ENCODE data around the gene JARID2.

Gene JARID2

DNA sequence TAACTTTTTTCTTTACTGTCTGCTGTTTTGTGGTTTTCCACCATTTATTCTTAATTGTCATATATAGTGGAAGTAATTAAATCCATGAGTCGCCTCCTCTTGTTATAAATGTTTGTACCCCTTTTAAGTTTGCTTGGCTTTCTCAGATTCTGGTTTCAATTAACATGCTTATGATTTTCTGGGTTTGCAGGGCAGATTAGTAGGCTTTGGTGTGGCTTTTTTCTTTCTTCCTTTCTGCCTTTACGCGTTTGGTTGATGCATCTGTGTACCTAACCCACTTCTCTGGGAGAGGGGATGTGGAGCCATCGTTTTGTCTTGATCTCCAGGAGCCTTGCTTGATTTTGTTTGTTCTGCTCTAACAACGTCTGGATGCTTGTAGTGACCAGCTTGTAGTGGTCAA is 100.4 kb downstream of the JARID2 start:
- TF ChIP-seq POLR2A (IDR thresholded peaks at IDR 0.05; ENCODE audit: low read depth, low read length) (no peak), POLR2AphosphoS5 (IDR thresholded peaks at IDR 0.05; ENCODE audit: low read depth, low read length) (no peak), SPI1 (IDR thresholded peaks at IDR 0.05; ENCODE audit: low read depth, low read length) (no peak), PAX5 (IDR thresholded peaks at IDR 0.05; ENCODE audit: insufficient read depth, low read length, severe bottlenecking) (no peak), TAF1 (IDR thresholded peaks at IDR 0.05; ENCODE audit: low read depth, low read length) (no peak), POU2F2 (IDR thresholded peaks at IDR 0.05; ENCODE audit: low read depth, low read length) (no peak)
- no peak for DNase-seq (ENCODE audit: insufficient read length, low spot score)
- no peak for FAIRE-seq

DNA sequence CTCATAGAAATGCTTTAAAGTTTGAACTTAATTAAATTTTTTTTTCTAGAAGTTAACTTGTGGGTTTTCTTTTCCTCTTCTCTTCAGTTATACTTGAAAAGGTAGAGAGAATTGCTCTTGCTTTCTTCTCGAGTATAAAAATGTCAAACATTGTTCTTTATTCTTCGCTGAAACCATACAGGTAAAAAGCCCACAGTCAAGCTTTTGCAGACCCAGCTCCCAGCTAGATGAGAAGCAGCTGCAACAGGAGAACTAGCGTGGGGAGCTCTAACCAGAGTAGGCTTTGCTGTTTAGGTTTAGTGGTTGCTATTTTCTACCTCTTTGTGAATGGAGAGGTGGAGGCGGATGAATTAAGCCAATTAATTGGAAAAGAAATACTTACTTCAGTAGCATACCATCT is 102.7 kb downstream of the JARID2 start:
- FAIRE-seq, result no peak

DNA sequence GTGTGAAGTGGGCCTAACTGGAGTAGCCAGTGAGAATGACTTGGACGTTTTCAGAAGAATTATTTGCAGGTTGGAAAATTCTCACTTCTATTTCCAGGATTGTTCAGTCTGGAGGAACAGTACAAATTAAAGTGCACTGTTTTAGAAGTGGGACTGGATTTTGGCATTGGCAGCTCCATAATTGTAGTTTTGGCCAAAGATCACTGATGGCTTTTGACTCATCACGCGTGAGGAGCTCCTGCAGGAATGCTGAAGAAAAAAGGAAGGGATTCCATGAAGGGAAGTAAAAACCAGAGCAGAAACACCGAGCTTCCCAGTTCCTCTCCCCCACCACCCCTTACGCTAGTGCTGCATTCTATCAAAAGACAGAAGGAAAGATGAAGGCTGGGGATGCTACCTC is 103.5 kb downstream of the JARID2 start:
- FAIRE-seq, result no peak
- no peak for TF ChIP-seq SPI1 (IDR thresholded peaks at IDR 0.05; ENCODE audit: low read depth, low read length)
- no peak for TF ChIP-seq POLR2A (IDR thresholded peaks at IDR 0.05; ENCODE audit: low read depth, low read length)
- no peak for TF ChIP-seq POLR2AphosphoS5 (IDR thresholded peaks at IDR 0.05; ENCODE audit: low read depth, low read length)
- TF ChIP-seq TAF1 (IDR thresholded peaks at IDR 0.05; ENCODE audit: low read depth, low read length), result no peak
- TF ChIP-seq POU2F2 (IDR thresholded peaks at IDR 0.05; ENCODE audit: low read depth, low read length), result no peak
- no peak for TF ChIP-seq PAX5 (IDR thresholded peaks at IDR 0.05; ENCODE audit: insufficient read depth, low read length, severe bottlenecking)

More for the DNA sequence above, 102.7 kb downstream of the JARID2 start:
- no peak for DNase-seq (ENCODE audit: insufficient read length, low spot score)
- no peak for TF ChIP-seq SPI1 (IDR thresholded peaks at IDR 0.05; ENCODE audit: low read depth, low read length)
- TF ChIP-seq POLR2A (IDR thresholded peaks at IDR 0.05; ENCODE audit: low read depth, low read length), result no peak
- TF ChIP-seq TAF1 (IDR thresholded peaks at IDR 0.05; ENCODE audit: low read depth, low read length), result no peak

DNA sequence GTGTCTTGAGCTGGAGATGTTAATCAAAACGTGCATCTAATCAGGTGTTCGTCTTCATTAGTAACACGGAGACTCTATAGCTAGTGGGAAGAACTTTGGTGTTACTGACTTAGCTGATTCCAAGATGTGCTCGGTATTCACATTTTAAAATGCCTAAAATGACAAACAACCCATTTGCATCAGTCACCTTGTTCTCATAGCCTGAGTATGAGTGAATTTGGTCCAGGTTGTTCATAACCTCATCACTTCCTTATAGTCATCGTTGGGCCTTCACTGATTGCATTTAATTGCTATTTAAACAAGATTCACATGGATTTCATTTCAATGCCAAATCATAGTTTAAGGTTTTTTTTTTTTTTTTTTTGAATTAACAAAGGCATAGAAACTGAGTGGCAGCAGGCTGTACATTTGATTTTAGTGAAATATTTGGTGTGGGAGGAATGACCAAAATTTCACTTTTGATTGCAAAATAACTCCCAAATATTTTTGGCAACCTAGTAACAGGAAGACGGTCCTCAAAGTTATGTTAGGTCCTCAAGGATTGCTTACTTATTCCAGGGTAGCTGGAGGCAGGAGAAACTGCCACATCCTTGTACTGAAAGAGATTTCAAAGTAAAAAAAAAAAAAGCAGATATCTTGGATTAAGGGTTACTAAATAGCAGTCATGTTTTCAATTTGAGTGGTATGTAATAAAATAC is 104.7 kb downstream of the JARID2 start:
- TF ChIP-seq POU2F2 (IDR thresholded peaks at IDR 0.05; ENCODE audit: low read depth, low read length) (no peak), SPI1 (IDR thresholded peaks at IDR 0.05; ENCODE audit: low read depth, low read length) (no peak), POLR2AphosphoS5 (IDR thresholded peaks at IDR 0.05; ENCODE audit: low read depth, low read length) (no peak), PAX5 (IDR thresholded peaks at IDR 0.05; ENCODE audit: insufficient read depth, low read length, severe bottlenecking) (no peak), TAF1 (IDR thresholded peaks at IDR 0.05; ENCODE audit: low read depth, low read length) (no peak), POLR2A (IDR thresholded peaks at IDR 0.05; ENCODE audit: low read depth, low read length) (no peak)
- FAIRE-seq, result peak; percentile 33
- no peak for DNase-seq (ENCODE audit: insufficient read length, low spot score)

More for the DNA sequence above, 103.5 kb downstream of the JARID2 start:
- DNase-seq (ENCODE audit: insufficient read length, low spot score), result no peak

DNA sequence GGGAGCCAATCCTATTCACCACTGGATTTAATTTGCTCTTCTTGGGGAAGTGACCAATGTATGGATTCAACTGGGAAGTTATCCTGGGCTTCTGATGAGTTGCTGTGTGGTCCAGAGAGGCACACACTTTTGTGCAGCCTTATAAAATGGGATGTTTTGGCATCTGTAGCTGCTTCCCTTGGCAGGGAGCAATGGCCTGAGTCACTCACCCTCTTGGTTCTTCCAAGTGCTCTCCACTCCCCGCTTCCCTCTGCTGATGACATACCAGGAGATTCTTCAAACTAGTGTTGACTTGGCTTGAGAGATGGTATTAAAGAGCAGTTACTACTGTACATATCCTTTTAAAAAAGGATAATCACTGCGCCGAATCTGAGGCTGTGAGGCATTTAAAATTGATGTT is 105.8 kb downstream of the JARID2 start:
- FAIRE-seq, result no peak
- DNase-seq (ENCODE audit: insufficient read length, low spot score), result no peak
- TF ChIP-seq POLR2A (IDR thresholded peaks at IDR 0.05; ENCODE audit: low read depth, low read length) (no peak), PAX5 (IDR thresholded peaks at IDR 0.05; ENCODE audit: insufficient read depth, low read length, severe bottlenecking) (no peak), POU2F2 (IDR thresholded peaks at IDR 0.05; ENCODE audit: low read depth, low read length) (no peak), SPI1 (IDR thresholded peaks at IDR 0.05; ENCODE audit: low read depth, low read length) (no peak), POLR2AphosphoS5 (IDR thresholded peaks at IDR 0.05; ENCODE audit: low read depth, low read length) (no peak), TAF1 (IDR thresholded peaks at IDR 0.05; ENCODE audit: low read depth, low read length) (no peak)

DNA sequence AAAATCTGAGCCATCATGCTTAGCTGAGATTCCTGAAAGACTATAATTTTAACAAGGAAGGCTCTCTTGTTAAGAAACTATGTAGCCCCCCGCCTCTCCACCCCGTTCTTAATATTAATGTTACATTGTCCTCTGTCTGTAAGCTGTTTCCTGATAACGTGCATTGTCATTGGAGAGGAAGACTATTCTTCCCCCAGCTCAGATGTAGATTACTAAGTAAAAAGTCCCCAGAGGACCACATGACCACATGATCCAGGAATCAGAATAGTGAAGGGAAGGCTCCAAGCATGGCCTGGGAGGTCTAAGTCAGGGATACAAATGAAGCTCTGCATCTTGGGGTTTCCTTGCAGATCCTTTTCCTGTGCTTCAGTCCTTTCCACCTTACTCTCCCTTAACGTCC is 106.4 kb downstream of the JARID2 start:
- DNase-seq (ENCODE audit: insufficient read length, low spot score) (no peak), FAIRE-seq (no peak)
- TF ChIP-seq TAF1 (IDR thresholded peaks at IDR 0.05; ENCODE audit: low read depth, low read length) (no peak), POLR2A (IDR thresholded peaks at IDR 0.05; ENCODE audit: low read depth, low read length) (no peak), PAX5 (IDR thresholded peaks at IDR 0.05; ENCODE audit: insufficient read depth, low read length, severe bottlenecking) (no peak), SPI1 (IDR thresholded peaks at IDR 0.05; ENCODE audit: low read depth, low read length) (no peak), POLR2AphosphoS5 (IDR thresholded peaks at IDR 0.05; ENCODE audit: low read depth, low read length) (no peak), POU2F2 (IDR thresholded peaks at IDR 0.05; ENCODE audit: low read depth, low read length) (no peak)

DNA sequence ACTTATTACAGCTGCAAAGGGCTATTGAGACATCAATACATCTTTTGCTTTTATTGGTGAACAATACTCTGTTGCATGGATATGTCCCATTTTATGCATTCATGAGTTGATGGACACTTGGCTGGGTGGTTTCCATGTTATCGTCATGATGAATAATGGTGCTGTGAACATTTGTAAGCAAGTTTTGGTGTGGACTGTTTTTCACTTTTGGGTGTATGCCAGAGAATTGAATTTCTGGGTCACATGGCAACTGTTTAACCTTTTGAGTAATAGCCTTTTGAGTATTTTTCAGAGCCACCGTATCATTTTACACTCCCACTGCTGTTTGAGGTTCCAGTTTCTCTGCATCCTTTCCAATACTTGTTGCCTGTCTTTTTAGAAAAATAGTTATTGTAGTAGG is 107.0 kb downstream of the JARID2 start:
- FAIRE-seq, result peak; percentile 73
- TF ChIP-seq SPI1 (IDR thresholded peaks at IDR 0.05; ENCODE audit: low read depth, low read length), result no peak
- no peak for TF ChIP-seq TAF1 (IDR thresholded peaks at IDR 0.05; ENCODE audit: low read depth, low read length)
- TF ChIP-seq POU2F2 (IDR thresholded peaks at IDR 0.05; ENCODE audit: low read depth, low read length), result no peak
- no peak for TF ChIP-seq POLR2A (IDR thresholded peaks at IDR 0.05; ENCODE audit: low read depth, low read length)
- no peak for TF ChIP-seq PAX5 (IDR thresholded peaks at IDR 0.05; ENCODE audit: insufficient read depth, low read length, severe bottlenecking)
- TF ChIP-seq POLR2AphosphoS5 (IDR thresholded peaks at IDR 0.05; ENCODE audit: low read depth, low read length), result no peak
- DNase-seq (ENCODE audit: insufficient read length, low spot score), result no peak

DNA sequence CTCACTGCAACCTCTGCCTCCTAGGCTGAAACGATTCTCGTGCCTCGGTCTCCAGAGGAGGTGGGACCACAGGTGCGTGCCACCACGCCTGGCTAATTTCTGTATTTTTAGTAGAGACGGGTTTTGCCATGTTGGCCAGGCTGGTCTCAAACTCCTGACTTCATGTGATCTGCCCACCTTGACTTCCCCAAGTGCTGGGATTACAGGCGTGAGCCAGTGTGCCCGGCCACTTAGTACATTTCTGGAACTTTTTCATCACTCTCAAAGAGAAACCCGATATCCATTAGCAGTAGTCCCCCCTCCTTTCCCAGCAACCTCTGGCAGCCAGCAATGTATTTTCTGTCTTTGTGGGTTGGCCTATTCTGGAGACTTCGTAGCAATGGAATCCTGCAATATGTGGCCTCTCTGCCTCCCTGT is 109.8 kb downstream of the JARID2 start:
- DNase-seq (ENCODE audit: insufficient read length, low spot score), result no peak
- peak; percentile 68 for TF ChIP-seq PAX5 (IDR thresholded peaks at IDR 0.05; ENCODE audit: insufficient read depth, low read length, severe bottlenecking)
- TF ChIP-seq SPI1 (IDR thresholded peaks at IDR 0.05; ENCODE audit: low read depth, low read length), result no peak
- FAIRE-seq, result peak; percentile 83

DNA sequence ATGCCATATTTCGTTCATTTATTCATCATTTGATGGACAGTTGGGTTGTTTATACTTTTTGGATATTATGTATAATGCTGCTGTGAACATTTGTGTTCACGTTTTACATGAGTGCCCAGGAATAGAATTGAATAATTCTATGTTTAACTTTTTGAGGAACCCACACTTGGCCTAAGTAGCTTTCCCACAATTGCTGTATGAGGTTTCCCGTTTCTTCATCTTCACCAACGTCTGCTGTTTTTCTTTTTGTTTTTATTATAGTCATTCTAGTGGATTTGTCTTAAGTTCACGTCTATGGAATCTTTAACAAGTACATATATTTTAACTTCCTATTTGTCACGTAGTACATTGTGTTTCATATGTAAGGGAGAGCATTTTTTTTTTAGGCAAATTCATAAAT is 110.3 kb downstream of the JARID2 start:
- FAIRE-seq (no peak), DNase-seq (ENCODE audit: insufficient read length, low spot score) (no peak)
- TF ChIP-seq POU2F2 (IDR thresholded peaks at IDR 0.05; ENCODE audit: low read depth, low read length) (no peak), TAF1 (IDR thresholded peaks at IDR 0.05; ENCODE audit: low read depth, low read length) (no peak), POLR2A (IDR thresholded peaks at IDR 0.05; ENCODE audit: low read depth, low read length) (no peak), PAX5 (IDR thresholded peaks at IDR 0.05; ENCODE audit: insufficient read depth, low read length, severe bottlenecking) (no peak), POLR2AphosphoS5 (IDR thresholded peaks at IDR 0.05; ENCODE audit: low read depth, low read length) (no peak), SPI1 (IDR thresholded peaks at IDR 0.05; ENCODE audit: low read depth, low read length) (no peak)

DNA sequence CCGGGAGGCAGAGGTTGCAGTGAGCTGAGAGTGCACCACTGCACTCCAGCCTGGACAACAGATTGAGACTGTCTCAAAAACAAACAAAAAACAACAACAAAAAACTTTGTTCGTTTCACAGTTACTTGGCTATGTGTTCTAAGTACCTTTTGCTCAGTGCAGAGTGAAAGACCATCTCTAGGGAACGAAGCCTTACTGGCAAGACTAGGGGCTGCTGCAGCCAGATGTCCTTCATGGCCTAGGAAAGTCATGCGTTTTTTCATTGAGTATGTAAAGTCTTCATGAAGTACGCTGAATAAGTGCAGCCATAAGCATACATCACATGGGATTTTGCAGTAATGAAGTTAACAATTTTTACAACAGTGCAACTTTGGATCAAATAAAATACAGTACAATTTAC is 111.1 kb downstream of the JARID2 start:
- no peak for DNase-seq (ENCODE audit: insufficient read length, low spot score)

More for the DNA sequence above, 111.1 kb downstream of the JARID2 start:
- peak; percentile 61 for FAIRE-seq
- no peak for TF ChIP-seq TAF1 (IDR thresholded peaks at IDR 0.05; ENCODE audit: low read depth, low read length)
- no peak for TF ChIP-seq POLR2AphosphoS5 (IDR thresholded peaks at IDR 0.05; ENCODE audit: low read depth, low read length)
- TF ChIP-seq PAX5 (IDR thresholded peaks at IDR 0.05; ENCODE audit: insufficient read depth, low read length, severe bottlenecking), result no peak
- TF ChIP-seq SPI1 (IDR thresholded peaks at IDR 0.05; ENCODE audit: low read depth, low read length), result no peak
- TF ChIP-seq POLR2A (IDR thresholded peaks at IDR 0.05; ENCODE audit: low read depth, low read length), result no peak
- TF ChIP-seq POU2F2 (IDR thresholded peaks at IDR 0.05; ENCODE audit: low read depth, low read length), result no peak
